Hepatocyte (in vitro differentiated cells): Measurements from ENCODE around the gene VGF. TPM values are rescaled to one million over a fixed set of nuclear protein-coding genes. Genes with fewer than 3 reads are reported as not detected.
A peak's percentile ranks its signal among the peaks of the same experiment; 100 is the strongest.

Experiments used
- DNase-seq: peaks from one replicate; pipeline ENCODE4 v3.0.0-alpha.2; 2016; ENCODE audit warnings: low spot score
- H2AFZ ChIP-seq: fragments of 200-600 bp; sonication (generic); 2 replicates; pipeline ENCODE4 v1.6.0; 2016; ENCODE audit warnings: antibody characterized with exemption, mild to moderate bottlenecking
- H3K27ac ChIP-seq: fragments of 200-600 bp; sonication (generic); 2 replicates; pipeline ENCODE4 v1.5.1; 2016; ENCODE audit warnings: mild to moderate bottlenecking
- H3K27me3 ChIP-seq: fragments of 200-600 bp; sonication (generic); 2 replicates; pipeline ENCODE4 v1.6.1; 2016
- H3K36me3 ChIP-seq: fragments of 200-600 bp; sonication (generic); replicated peaks from 2 replicates; pipeline ENCODE4 v1.5.1; 2016; ENCODE audit warnings: low read depth; ENCODE audit not compliant: insufficient read depth
- H3K4me1 ChIP-seq: fragments of 200-600 bp; sonication (generic); 2 replicates; pipeline ENCODE4 v1.5.1; 2016; ENCODE audit warnings: mild to moderate bottlenecking, moderate library complexity; ENCODE audit not compliant: insufficient read depth
- H3K4me2 ChIP-seq: fragments of 200-600 bp; sonication (generic); 2 replicates; pipeline ENCODE4 v1.6.0; 2016
- H3K4me3 ChIP-seq: fragments of 200-600 bp; sonication (generic); 2 replicates; pipeline ENCODE4 v1.5.1; 2016; ENCODE audit warnings: mild to moderate bottlenecking
- H3K79me2 ChIP-seq: fragments of 200-600 bp; sonication (generic); 2 replicates; pipeline ENCODE4 v1.6.0; 2017; ENCODE audit warnings: mild to moderate bottlenecking
- H3K9me2 ChIP-seq: fragments of 200-600 bp; sonication (generic); replicated peaks from 2 replicates; pipeline ENCODE4 v1.6.0; 2017; ENCODE audit warnings: mild to moderate bottlenecking; ENCODE audit not compliant: insufficient read depth
- H3K9me3 ChIP-seq: fragments of 200-600 bp; sonication (generic); 2 replicates; pipeline ENCODE4 v1.5.1; 2016; ENCODE audit warnings: low read depth, mild to moderate bottlenecking
- H4K20me1 ChIP-seq: fragments of 200-600 bp; sonication (generic); 2 replicates; pipeline ENCODE4 v1.6.0; 2016; ENCODE audit warnings: mild to moderate bottlenecking; ENCODE audit not compliant: insufficient read depth, poor library complexity, severe bottlenecking
- EZH2 ChIP-seq: fragments of 200-600 bp; sonication (generic); IDR thresholded peaks from 2 replicates; pipeline ENCODE4 v1.6.1; 2016; ENCODE audit warnings: antibody characterized with exemption, mild to moderate bottlenecking, borderline replicate concordance
- EZH2phosphoT487 ChIP-seq: fragments of 200-600 bp; sonication (generic); IDR thresholded peaks from one replicate; pipeline ENCODE4 v1.6.1; 2018; ENCODE audit warnings: antibody characterized with exemption, mild to moderate bottlenecking, low read depth, moderate library complexity; ENCODE audit not compliant: unreplicated experiment, severe bottlenecking
- WGBS: methylation state at CpG from one replicate; pipeline ENCODE4 v1.1.6; 2016; ENCODE audit warnings: low lambda C conversion rate; ENCODE audit errors: missing lambda C conversion rate; 5-methylcytosine and 5-hydroxymethylcytosine counted together
- polyA plus RNA-seq: library from polyadenylated mRNA; unstranded; fragments of >200 nt; fragmentation: Nextera tagmentation; extraction: Ambion mirVana; gene quantifications from 2 replicates; pipeline ENCODE4 v1.2.1, GENCODE V29; 2016
- total RNA-seq: library from RNA; depleted of rRNA; stranded (reverse); fragments of >200 nt; gene quantifications from 2 replicates; pipeline ENCODE4 v1.2.3, GENCODE V29; 2014
- TF ChIP-seq, protein P1 (sequence below): fragments of 200-600 bp; sonication (generic); IDR thresholded peaks from 2 replicates; pipeline ENCODE4 v1.5.1; 2016; ENCODE audit warnings: antibody characterized with exemption, mild to moderate bottlenecking; ENCODE audit not compliant: poor library complexity

The VGF gene
- total and polyA plus RNA-seq, 2 experiments from 2014 or later: 0.19 to 0.30 TPM

DNA sequence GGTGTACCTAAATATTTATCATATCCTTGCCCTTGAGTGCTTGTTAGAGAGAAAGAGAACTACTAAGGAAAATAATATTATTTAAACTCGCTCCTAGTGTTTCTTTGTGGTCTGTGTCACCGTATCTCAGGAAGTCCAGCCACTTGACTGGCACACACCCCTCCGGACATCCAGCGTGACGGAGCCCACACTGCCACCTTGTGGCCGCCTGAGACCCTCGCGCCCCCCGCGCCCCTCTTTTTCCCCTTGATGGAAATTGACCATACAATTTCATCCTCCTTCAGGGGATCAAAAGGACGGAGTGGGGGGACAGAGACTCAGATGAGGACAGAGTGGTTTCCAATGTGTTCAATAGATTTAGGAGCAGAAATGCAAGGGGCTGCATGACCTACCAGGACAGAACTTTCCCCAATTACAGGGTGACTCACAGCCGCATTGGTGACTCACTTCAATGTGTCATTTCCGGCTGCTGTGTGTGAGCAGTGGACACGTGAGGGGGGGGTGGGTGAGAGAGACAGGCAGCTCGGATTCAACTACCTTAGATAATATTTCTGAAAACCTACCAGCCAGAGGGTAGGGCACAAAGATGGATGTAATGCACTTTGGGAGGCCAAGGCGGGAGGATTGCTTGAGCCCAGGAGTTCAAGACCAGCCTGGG lies 27.0 kb downstream of the VGF start:
- peak overlapping the region; percentile 80 for H3K27ac ChIP-seq
- H3K27me3 ChIP-seq: no peaks in the 10 kb centered on the region
- no peaks in the 10 kb centered on the region for H3K4me1 ChIP-seq
- H4K20me1 ChIP-seq: no peaks in the 10 kb centered on the region
- H3K4me2 ChIP-seq: peak overlapping the region; percentile 63
- WGBS: 13% methylated on average over 10 of the region's 16 CpGs
- no peaks in the 10 kb centered on the region for H3K79me2 ChIP-seq
- H3K36me3 ChIP-seq: no peaks in the 10 kb centered on the region
- H2AFZ ChIP-seq: no peak overlapping the region
- H3K4me3 ChIP-seq: no peak overlapping the region
- DNase-seq: peak; percentile 93
- TF ChIP-seq EZH2 (no peak), EZH2phosphoT487 (no peak)
- TF ChIP-seq, protein P1, sequence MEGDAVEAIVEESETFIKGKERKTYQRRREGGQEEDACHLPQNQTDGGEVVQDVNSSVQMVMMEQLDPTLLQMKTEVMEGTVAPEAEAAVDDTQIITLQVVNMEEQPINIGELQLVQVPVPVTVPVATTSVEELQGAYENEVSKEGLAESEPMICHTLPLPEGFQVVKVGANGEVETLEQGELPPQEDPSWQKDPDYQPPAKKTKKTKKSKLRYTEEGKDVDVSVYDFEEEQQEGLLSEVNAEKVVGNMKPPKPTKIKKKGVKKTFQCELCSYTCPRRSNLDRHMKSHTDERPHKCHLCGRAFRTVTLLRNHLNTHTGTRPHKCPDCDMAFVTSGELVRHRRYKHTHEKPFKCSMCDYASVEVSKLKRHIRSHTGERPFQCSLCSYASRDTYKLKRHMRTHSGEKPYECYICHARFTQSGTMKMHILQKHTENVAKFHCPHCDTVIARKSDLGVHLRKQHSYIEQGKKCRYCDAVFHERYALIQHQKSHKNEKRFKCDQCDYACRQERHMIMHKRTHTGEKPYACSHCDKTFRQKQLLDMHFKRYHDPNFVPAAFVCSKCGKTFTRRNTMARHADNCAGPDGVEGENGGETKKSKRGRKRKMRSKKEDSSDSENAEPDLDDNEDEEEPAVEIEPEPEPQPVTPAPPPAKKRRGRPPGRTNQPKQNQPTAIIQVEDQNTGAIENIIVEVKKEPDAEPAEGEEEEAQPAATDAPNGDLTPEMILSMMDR: peak; percentile 96
- no peaks in the 10 kb centered on the region for H3K9me3 ChIP-seq
- no peaks in the 10 kb centered on the region for H3K9me2 ChIP-seq

DNA sequence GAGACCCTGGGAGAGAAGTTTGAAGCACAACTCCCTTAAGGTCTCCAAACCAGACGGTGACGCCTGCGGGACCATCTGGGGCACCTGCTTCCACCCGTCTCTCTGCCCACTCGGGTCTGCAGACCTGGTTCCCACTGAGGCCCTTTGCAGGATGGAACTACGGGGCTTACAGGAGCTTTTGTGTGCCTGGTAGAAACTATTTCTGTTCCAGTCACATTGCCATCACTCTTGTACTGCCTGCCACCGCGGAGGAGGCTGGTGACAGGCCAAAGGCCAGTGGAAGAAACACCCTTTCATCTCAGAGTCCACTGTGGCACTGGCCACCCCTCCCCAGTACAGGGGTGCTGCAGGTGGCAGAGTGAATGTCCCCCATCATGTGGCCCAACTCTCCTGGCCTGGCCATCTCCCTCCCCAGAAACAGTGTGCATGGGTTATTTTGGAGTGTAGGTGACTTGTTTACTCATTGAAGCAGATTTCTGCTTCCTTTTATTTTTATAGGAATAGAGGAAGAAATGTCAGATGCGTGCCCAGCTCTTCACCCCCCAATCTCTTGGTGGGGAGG lies 27.6 kb downstream of the VGF start:
- peak overlapping the region; percentile 63 for H3K4me2 ChIP-seq
- H3K4me3 ChIP-seq: no peak overlapping the region
- no peak for DNase-seq
- H4K20me1 ChIP-seq: no peaks in the 10 kb centered on the region
- no peaks in the 10 kb centered on the region for H3K36me3 ChIP-seq
- no peaks in the 10 kb centered on the region for H3K27me3 ChIP-seq
- WGBS: 82% methylated on average over 9 of the region's 9 CpGs
- H3K79me2 ChIP-seq: no peaks in the 10 kb centered on the region
- TF ChIP-seq, protein P1: no peak
- TF ChIP-seq EZH2phosphoT487 (no peak), EZH2 (no peak)
- peak overlapping the region; percentile 80 for H3K27ac ChIP-seq
- no peaks in the 10 kb centered on the region for H3K9me3 ChIP-seq
- no peaks in the 10 kb centered on the region for H3K9me2 ChIP-seq
- H3K4me1 ChIP-seq: no peaks in the 10 kb centered on the region
- no peak overlapping the region for H2AFZ ChIP-seq

DNA sequence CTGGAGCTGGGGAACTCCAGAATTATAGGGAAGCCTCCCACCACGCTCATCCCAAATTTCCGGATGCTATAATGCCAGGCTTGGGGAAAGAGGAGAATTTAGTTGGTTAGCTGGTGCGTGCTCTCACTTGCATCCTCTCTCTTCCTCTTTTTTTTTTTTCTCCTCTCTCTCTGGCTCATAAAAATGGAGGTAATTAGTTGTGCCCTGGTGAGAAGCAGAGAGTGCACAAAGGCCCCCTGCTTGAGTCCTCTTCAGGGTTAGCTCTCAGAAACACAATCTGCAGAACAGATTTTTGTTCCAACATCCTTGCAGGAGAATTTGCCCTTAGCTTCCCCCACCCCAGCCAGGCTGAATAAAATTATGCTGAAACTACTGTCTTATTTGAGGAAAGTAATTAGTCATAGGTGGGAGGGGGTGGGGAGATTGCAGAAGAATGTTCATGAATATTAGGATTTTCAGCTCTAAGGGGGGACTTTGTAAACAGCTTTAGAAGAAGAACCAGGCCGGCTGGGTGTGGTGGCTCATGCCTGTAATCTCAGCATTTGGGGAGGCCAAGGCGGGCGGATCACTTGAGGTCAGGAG lies 30.9 kb downstream of the VGF start:
- DNase-seq: no peak
- no peak overlapping the region for H3K4me3 ChIP-seq
- H3K27ac ChIP-seq: no peak overlapping the region
- H3K36me3 ChIP-seq: no peaks in the 10 kb centered on the region
- no peaks in the 10 kb centered on the region for H3K27me3 ChIP-seq
- H3K9me3 ChIP-seq: no peaks in the 10 kb centered on the region
- no peak overlapping the region for H2AFZ ChIP-seq
- no peaks in the 10 kb centered on the region for H4K20me1 ChIP-seq
- no peaks in the 10 kb centered on the region for H3K79me2 ChIP-seq
- TF ChIP-seq, protein P1: no peak
- no peak for TF ChIP-seq EZH2
- no peak overlapping the region for H3K4me2 ChIP-seq
- whole genome bisulfite sequencing: 82% methylated on average over 6 of the region's 6 CpGs
- no peaks in the 10 kb centered on the region for H3K9me2 ChIP-seq
- no peaks in the 10 kb centered on the region for H3K4me1 ChIP-seq
